PC-3 (cell line): Measurements from ENCODE around the gene CAPN10. TPM values are rescaled to one million over a fixed set of nuclear protein-coding genes. Genes with fewer than 3 reads are reported as not detected.
A peak's percentile ranks its signal among the peaks of the same experiment; 100 is the strongest.

ENCODE experiments used
- ATAC-seq: fragments of 200-7000 bp; cut with Tn5 transposase; 2 replicates; pipeline ENCODE4 v1.9.1; 2020; ENCODE audit warnings: mild to moderate bottlenecking, moderate library complexity
- BruUV-seq: library from RNA; stranded (reverse); fragments of 400-500 nt; replicated peaks from 2 replicates; lab custom pipeline; 2021; lab: Mats Ljungman, UMichigan
- CTCF ChIA-PET: fragments of 300-600 bp; sonication (Branson Sonifier 250); formaldehyde crosslinking; loops from one replicate; lab custom pipeline; 2022; ENCODE audit warnings: antibody characterized with exemption; lab: Charles Lee
- POLR2A ChIA-PET: fragments of 300-600 bp; sonication (Branson Sonifier 250); formaldehyde crosslinking; loops from one replicate; lab custom pipeline; 2022; ENCODE audit warnings: antibody characterized with exemption; ENCODE audit not compliant: unreplicated experiment; lab: Charles Lee
- DNase-seq: peaks from one replicate; pipeline ENCODE4 v3.0.0-alpha.2; 2015
- H2AFZ ChIP-seq: fragments of 300-600 bp; sonication (generic); 2 replicates; pipeline ENCODE4 v1.6.0; 2016; ENCODE audit warnings: antibody characterized with exemption, low read length
- H3F3A ChIP-seq: fragments of 300-600 bp; sonication (generic); one replicate; pipeline ENCODE4 v1.6.0; 2017; ENCODE audit warnings: antibody characterized with exemption, low read length, control low read depth, mild to moderate bottlenecking; ENCODE audit not compliant: unreplicated experiment
- H3K27ac ChIP-seq: fragments of 300-600 bp; sonication (generic); 2 replicates; pipeline ENCODE4 v1.5.1; 2016; ENCODE audit warnings: mild to moderate bottlenecking, low read length
- H3K27me3 ChIP-seq: fragments of 300-600 bp; sonication (generic); 2 replicates; pipeline ENCODE4 v1.6.1; 2016; ENCODE audit warnings: low read length, mixed read lengths
- H3K36me3 ChIP-seq: fragments of 300-600 bp; sonication (generic); 2 replicates; pipeline ENCODE4 v1.6.1; 2016; ENCODE audit warnings: low read depth, mixed run types, low read length, mixed read lengths
- H3K4me1 ChIP-seq: fragments of 300-600 bp; sonication (generic); 2 replicates; pipeline ENCODE4 v1.5.1; 2016; ENCODE audit warnings: low read length; ENCODE audit not compliant: insufficient read depth
- H3K4me2 ChIP-seq: fragments of 300-600 bp; sonication (generic); 2 replicates; pipeline ENCODE4 v1.6.0; 2016; ENCODE audit warnings: low read length
- H3K4me3 ChIP-seq: fragments of 300-600 bp; sonication (generic); 2 replicates; pipeline ENCODE4 v1.5.1; 2016; ENCODE audit warnings: mild to moderate bottlenecking, low read length, mixed read lengths
- H3K79me2 ChIP-seq: fragments of 300-600 bp; sonication (generic); 2 replicates; pipeline ENCODE4 v1.6.1; 2017; ENCODE audit warnings: low read length, mixed read lengths
- H3K9ac ChIP-seq: fragments of 300-600 bp; sonication (generic); 2 replicates; pipeline ENCODE4 v1.6.0; 2016; ENCODE audit warnings: mild to moderate bottlenecking, low read length
- H3K9me2 ChIP-seq: fragments of 300-600 bp; sonication (generic); replicated peaks from 2 replicates; pipeline ENCODE4 v1.6.1; 2016; ENCODE audit warnings: mixed run types, low read length, mixed read lengths
- H3K9me3 ChIP-seq: fragments of 300-600 bp; sonication (generic); 2 replicates; pipeline ENCODE4 v1.6.1; 2016; ENCODE audit warnings: low read length, mixed read lengths
- H4K20me1 ChIP-seq: fragments of 300-600 bp; sonication (generic); 2 replicates; pipeline ENCODE4 v1.6.1; 2016; ENCODE audit warnings: low read length, mixed read lengths
- CTCF ChIP-seq: fragments of 300-600 bp; sonication (generic); conservative IDR thresholded peaks from 2 replicates; pipeline ENCODE4 v1.5.1; 2017; ENCODE audit warnings: antibody characterized with exemption, low read depth, mild to moderate bottlenecking, low read length
- EZH2 ChIP-seq: fragments of 300-600 bp; sonication (generic); IDR thresholded peaks from one replicate; pipeline ENCODE4 v1.6.1; 2017; ENCODE audit warnings: antibody characterized with exemption, mild to moderate bottlenecking, low read length; ENCODE audit not compliant: unreplicated experiment
- EZH2phosphoT487 ChIP-seq: fragments of 300-600 bp; sonication (generic); IDR thresholded peaks from 2 replicates; pipeline ENCODE4 v1.6.1; 2018; ENCODE audit warnings: mild to moderate bottlenecking, antibody characterized with exemption, low read length, borderline replicate concordance
- intact Hi-C: fragments of 100-400 bp; cut with micrococcal nuclease; formaldehyde crosslinking; loops from 2 replicates; pipeline ENCODE4 v1.9.0; 2023
- total RNA-seq: library from RNA; depleted of rRNA; stranded (reverse); fragments of >200 nt; gene quantifications from 2 replicates; pipeline ENCODE4 v1.2.3, GENCODE V29; 2014

CAPN10 gene
- total RNA-seq, 1 experiment from 2014 or later: 32.2 TPM

- intact Hi-C loops: no loop called here
- H3K27ac ChIP-seq: no peak overlapping the region
- peak overlapping the region; percentile 82 for H3K4me2 ChIP-seq
- no peak overlapping the region for H2AFZ ChIP-seq
- ChIA-PET POLR2A (no interaction called here), CTCF (no interaction called here)
- no peaks in the 10 kb centered on the region; the same call in 1 of the 2 replicates for H3K36me3 ChIP-seq
- H3K4me1 ChIP-seq: peaks cover 30% of the 10 kb centered on the region
- BruUV-seq: no TSS peak
- no peaks in the 10 kb centered on the region for H3K9me3 ChIP-seq
- peak overlapping the region; percentile 96; the same call in 1 of the 2 replicates for H3K9ac ChIP-seq
- H4K20me1 ChIP-seq: no peaks in the 10 kb centered on the region; the same call in 1 of the 2 replicates
- DNase-seq (peak; percentile 7), ATAC-seq (no peak)
- H3K4me3 ChIP-seq: peak overlapping the region; percentile 77
- H3K79me2 ChIP-seq: peaks cover 51% of the 10 kb centered on the region
- H3F3A ChIP-seq: peaks cover 4% of the 10 kb centered on the region
- no peak for TF ChIP-seq EZH2
- TF ChIP-seq CTCF: no peak
- no peak for TF ChIP-seq EZH2phosphoT487
- no peaks in the 10 kb centered on the region for H3K27me3 ChIP-seq
- H3K9me2 ChIP-seq: no peaks in the 10 kb centered on the region
These were observed 27.2 kb upstream of the CAPN10 start for GRCh38 chr2:240559286-240559685.

GRCh38 chr2:240560084-240560479, 26.5 kb upstream of the CAPN10 start, which contains the start of gene DUSP28:
Gene DUSP28 (plus strand): TSS chr2:240560357. CDS start chr2:240560685, 328 bp downstream.
- peaks cover 36% of the 10 kb centered on the region for H3K4me1 ChIP-seq
- no peaks in the 10 kb centered on the region for H3K9me3 ChIP-seq
- no TSS peak for BruUV-seq
- peak within 1 kb of the TSS; percentile 82 for H3K4me2 ChIP-seq
- POLR2A ChIA-PET: interaction anchor here (1.6 kb wide), 1 partner anchor 26 kb away, joined by 9 read pairs; the partner anchor contains the start of gene CAPN10
- intact Hi-C loops: loop anchor here (2.0 kb wide), 1 partner anchor 45 kb away; no protein-coding TSS in a partner anchor
- H3K27ac ChIP-seq: peak within 1 kb of the TSS; percentile 91
- peak within 1 kb of the TSS; percentile 77 for H3K4me3 ChIP-seq
- peak; percentile 88 for DNase-seq
- H3F3A ChIP-seq: peaks cover 4% of the 10 kb centered on the region
- H4K20me1 ChIP-seq: no peaks in the 10 kb centered on the region; the same call in 1 of the 2 replicates
- CTCF ChIA-PET: no interaction called here
- peak within 1 kb of the TSS; percentile 96 for H3K9ac ChIP-seq
- TF ChIP-seq CTCF (no peak), EZH2 (no peak), EZH2phosphoT487 (no peak)
- ATAC-seq: peak; percentile 67
- no peaks in the 10 kb centered on the region for H3K9me2 ChIP-seq
- H3K79me2 ChIP-seq: peaks cover 51% of the 10 kb centered on the region
- H2AFZ ChIP-seq: peak within 1 kb of the TSS; percentile 71; the same call in 1 of the 2 replicates
- H3K27me3 ChIP-seq: no peaks in the 10 kb centered on the region
- H3K36me3 ChIP-seq: no peaks in the 10 kb centered on the region; the same call in 1 of the 2 replicates
